ENCODE results near the gene MCC.
A peak's percentile ranks its signal among the peaks of the same experiment; 100 is the strongest.

MCC gene

DNA sequence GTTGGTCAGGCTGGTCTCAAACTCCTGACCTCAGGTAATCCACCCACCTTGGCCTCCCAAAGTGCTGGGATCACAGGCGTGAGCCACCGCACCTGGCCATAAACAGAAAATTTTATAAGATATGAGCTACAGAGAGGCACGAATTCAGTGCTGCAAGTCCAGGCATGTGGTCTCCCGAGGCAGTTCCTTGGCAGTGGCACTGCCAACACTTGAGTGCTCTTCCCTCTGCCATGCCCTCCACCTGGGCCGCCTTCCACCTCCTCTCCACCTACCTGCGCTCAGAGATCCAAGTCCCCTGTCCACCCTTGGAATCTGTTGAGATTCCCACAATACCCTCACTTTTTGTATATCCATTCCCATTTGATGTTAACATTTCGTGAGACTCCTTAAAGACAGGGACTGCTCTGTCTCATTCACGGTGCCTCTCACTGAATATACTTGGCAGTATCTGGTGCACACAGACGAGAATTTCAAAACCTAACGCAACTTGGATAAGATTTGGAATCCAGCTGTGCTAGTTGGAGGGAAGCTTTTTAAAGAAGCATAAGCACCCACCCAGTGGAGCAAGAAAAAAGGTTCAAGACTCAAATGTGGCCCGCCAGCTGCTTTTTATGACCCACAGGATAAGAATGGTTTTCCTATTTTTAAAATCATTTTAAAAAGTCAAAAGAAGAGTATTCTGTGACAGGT is 443.3 kb downstream of the MCC start:
- no peak overlapping the region for H3K27ac ChIP-seq
- TF ChIP-seq, protein P1, sequence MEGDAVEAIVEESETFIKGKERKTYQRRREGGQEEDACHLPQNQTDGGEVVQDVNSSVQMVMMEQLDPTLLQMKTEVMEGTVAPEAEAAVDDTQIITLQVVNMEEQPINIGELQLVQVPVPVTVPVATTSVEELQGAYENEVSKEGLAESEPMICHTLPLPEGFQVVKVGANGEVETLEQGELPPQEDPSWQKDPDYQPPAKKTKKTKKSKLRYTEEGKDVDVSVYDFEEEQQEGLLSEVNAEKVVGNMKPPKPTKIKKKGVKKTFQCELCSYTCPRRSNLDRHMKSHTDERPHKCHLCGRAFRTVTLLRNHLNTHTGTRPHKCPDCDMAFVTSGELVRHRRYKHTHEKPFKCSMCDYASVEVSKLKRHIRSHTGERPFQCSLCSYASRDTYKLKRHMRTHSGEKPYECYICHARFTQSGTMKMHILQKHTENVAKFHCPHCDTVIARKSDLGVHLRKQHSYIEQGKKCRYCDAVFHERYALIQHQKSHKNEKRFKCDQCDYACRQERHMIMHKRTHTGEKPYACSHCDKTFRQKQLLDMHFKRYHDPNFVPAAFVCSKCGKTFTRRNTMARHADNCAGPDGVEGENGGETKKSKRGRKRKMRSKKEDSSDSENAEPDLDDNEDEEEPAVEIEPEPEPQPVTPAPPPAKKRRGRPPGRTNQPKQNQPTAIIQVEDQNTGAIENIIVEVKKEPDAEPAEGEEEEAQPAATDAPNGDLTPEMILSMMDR (conservative IDR thresholded peaks at IDR 0.05): no peak

DNA sequence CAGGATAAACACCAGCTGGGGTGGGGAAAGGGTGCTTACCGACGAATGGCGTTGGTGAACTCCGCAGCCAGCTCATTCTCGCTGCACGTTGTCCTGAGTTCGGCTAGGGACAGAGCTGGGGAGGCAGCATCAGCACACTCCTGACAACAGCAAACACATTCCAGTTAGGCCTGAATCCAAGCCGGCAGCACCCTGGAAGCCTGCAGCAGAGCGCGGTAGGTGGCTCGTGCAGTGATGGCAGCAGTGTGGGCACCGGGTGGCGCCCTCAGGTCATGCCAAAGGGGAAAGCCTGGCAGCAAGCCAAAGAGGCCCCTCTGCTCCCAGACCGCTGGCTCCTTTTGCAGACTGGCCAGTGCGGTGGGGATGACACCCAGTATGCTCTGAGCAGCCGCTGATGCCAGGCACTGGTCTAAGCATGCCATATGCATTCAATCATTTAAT is 444.7 kb downstream of the MCC start:
- TF ChIP-seq, protein P1 (conservative IDR thresholded peaks at IDR 0.05): peak; percentile 62
- no peak overlapping the region for H3K27ac ChIP-seq

DNA sequence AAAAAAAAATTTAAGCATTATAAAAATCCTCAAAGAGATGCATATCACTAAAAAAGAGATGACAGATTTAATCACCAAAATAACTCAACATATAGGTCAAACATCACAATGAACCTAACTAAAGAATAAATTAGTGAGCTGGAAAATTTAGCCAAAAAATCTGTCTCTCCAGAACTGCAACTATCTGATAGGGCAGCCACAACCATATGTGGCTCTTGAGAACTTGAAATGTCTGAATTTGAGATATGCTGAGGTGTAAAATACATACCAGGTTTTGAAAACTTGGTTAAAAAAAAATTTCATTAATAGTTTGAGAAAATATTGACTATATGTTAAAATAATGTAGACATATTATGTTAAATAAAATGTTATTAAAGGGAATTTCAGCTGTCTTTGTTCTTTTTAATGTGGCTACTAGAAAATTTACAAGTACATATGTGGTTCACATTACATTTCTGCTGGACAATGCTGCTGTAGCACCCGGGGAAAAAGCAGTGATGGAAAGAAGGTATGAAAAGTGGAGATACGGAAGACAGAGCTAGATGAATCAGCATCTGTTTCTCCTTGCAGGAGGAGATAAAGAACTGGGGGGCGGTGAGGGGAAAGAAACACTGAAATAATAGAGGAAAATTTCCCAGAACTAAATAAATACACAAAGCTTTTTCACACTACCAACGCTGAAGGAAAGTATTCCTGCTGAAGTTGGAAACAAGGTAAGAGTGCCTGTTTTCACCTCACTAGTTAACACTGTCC is 445.6 kb downstream of the MCC start:
- TF ChIP-seq, protein P1 (conservative IDR thresholded peaks at IDR 0.05): no peak
- H3K27ac ChIP-seq: no peak overlapping the region

DNA sequence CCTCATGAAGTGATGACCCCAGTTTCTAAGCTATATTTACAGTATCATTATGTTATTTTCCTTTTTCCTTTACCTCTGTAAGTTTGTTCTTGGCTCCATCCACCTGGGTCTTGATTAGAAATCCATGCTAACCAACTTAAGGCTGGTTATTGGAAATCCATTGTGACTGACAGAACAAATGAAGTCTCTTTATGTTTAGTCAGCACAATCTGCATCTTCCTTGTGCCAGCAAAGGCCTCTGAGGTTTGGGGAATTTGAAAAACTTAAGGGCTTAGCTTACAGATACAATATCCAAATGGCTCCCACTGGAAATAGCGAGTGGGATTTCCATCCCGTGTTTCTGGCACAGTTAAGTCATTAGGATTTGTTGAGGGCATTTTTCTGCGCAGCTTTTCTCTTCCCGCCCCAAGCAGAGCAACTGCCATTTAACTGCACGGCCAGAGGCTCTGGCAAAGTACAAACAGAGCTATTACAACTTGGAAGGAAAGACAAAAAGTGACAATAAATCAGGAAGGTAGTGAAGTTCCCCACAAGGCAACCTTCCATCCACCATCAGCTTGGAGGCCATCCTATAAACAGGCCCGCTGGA is 447.5 kb downstream of the MCC start:
- H3K27ac ChIP-seq: no peak overlapping the region
- TF ChIP-seq, protein P1 (conservative IDR thresholded peaks at IDR 0.05): no peak

DNA sequence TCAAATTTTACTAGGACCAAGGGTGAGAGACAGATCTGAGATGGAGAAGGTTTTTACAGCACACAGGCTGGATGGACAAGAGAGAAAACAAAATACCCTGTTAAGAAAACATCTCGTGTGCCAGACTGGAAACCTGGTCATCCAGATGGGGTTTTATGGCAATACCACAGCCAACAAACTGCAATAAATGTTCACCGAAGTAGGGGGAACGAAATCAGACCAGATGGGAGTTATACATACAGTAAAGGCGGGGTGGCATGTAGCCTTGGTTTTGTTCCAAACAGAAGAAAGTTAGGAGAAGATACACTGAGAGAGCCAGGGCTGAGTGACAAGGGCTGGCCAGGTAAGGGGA is 448.3 kb downstream of the MCC start:
- H3K27ac ChIP-seq: no peak overlapping the region
- TF ChIP-seq, protein P1 (conservative IDR thresholded peaks at IDR 0.05): no peak

DNA sequence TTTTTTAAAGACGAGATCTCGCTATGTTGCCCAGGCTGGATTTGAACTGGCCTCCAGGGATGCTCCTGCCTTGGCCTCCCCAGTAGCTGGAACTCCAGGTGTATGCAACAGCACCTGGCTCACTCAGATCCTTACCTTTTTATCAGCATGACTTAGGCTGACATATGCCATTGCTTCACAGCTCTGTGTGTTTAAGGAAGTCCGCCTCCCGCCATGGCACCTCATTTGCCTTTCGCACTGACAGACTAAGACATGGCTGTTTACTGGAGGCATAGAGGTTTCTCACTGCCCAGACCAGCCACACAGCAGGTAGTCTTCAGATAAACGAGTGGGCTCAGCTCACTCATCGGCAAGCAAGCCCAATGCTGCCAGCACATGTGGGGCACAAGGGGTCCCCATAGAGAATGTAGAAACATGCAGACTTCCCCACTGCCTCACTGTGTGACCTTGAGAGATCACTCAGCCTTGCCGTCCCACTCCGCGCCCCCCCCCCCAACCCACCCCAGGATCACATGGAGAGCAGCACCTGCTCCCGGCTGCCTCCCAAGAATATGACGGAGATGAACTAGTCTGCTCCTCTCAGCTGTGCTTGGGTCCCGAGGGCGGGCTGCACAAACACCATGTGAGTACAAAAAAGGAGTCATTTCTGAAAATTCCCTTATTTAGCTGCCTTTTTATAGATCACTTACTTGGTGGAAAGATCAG is 448.9 kb downstream of the MCC start:
- H3K27ac ChIP-seq: no peak overlapping the region
- TF ChIP-seq, protein P1 (conservative IDR thresholded peaks at IDR 0.05): no peak

DNA sequence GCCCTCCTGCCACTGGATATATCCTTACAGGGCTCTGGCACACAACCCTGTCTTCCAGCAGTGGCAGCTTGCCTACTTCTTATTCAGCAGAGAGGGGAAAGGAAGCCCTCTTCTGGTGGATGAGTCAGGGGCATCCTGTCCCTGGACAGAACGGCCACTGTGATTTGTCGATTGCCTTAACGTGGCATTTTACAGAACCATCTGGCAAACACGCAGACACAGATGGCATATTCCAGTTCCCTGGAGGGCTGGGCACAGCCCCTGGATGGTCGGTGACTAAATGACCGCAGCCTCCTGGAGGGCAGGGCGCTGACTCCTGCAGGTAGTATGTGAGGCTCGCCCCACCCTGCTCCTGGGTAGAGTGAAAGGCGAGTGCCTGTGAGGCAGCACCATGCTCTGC is 449.5 kb downstream of the MCC start:
- TF ChIP-seq, protein P1 (conservative IDR thresholded peaks at IDR 0.05): no peak
- H3K27ac ChIP-seq: no peak overlapping the region
